ENCODE results near the gene SEL1L.

Gene SEL1L

DNA sequence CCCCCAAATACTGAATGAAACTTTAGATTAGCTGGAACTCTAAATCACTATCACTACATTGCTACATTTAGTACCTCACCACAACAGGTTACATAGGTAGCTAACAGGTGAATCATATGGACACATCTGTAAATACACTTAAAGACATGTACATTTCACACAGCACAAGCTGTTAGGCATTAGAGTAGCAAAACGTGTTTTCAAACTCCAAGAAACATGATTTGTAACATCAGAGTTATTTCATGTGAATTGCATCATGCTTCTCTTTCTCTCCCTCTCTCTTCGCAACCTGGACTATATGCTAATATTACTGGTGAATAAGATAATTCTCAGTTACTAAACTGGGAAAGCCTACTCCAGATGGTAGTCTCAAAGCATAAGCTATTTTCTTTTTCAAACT is 4.3 kb downstream of the SEL1L start:
- TF ChIP-seq, protein P1, sequence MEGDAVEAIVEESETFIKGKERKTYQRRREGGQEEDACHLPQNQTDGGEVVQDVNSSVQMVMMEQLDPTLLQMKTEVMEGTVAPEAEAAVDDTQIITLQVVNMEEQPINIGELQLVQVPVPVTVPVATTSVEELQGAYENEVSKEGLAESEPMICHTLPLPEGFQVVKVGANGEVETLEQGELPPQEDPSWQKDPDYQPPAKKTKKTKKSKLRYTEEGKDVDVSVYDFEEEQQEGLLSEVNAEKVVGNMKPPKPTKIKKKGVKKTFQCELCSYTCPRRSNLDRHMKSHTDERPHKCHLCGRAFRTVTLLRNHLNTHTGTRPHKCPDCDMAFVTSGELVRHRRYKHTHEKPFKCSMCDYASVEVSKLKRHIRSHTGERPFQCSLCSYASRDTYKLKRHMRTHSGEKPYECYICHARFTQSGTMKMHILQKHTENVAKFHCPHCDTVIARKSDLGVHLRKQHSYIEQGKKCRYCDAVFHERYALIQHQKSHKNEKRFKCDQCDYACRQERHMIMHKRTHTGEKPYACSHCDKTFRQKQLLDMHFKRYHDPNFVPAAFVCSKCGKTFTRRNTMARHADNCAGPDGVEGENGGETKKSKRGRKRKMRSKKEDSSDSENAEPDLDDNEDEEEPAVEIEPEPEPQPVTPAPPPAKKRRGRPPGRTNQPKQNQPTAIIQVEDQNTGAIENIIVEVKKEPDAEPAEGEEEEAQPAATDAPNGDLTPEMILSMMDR (IDR thresholded peaks at IDR 0.05; ENCODE audit: insufficient read depth, low read depth, low read length, missing control alignments), result no peak
- DNase-seq (ENCODE audit: low read depth), result peak; percentile 60
- H3K4me3 ChIP-seq (ENCODE audit: low read length), result no peak overlapping the region

DNA sequence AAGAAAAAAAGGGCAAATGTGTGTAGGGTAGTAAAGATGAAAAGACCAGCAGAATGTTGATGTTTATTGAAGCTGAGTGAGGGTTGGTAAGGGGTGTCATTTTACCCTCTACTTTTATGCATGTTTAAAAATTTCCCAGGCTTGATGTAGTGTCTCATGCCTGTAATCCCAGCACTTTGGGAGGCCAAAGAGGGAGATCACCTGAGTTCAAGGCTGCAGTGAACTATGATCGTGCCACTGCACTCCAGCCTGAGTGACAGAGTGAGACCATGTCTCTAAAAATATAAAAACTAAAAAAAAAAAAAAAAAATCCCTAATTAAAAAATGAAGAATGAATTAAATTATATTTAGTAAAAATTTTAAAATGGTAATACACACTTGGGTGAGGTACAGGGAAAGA is 8.5 kb downstream of the SEL1L start:
- no peak for DNase-seq (ENCODE audit: low read depth)
- no peak overlapping the region for H3K4me3 ChIP-seq (ENCODE audit: low read length)
- TF ChIP-seq, protein P1 (IDR thresholded peaks at IDR 0.05; ENCODE audit: insufficient read depth, low read depth, low read length, missing control alignments), result no peak

DNA sequence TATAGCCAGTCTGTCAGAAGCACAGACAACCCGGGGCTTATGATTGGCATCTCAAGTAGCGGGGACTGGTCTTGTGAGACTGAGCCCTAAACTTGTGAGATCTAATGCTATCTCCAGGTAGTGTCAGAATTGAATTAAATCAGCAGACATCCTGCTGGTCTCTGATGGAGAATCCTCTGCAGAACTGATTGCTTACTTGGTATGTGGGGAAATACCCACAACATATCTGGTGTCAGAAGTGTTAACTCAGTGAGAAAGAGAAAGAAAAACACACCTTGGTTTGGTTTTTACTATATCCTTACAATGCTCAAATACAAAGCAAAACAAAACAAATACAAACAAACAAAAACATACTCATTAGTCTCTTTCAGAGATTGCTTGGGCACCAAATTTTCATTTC is 10.0 kb downstream of the SEL1L start:
- TF ChIP-seq, protein P1 (IDR thresholded peaks at IDR 0.05; ENCODE audit: insufficient read depth, low read depth, low read length, missing control alignments), result no peak
- no peak for DNase-seq (ENCODE audit: low read depth)

DNA sequence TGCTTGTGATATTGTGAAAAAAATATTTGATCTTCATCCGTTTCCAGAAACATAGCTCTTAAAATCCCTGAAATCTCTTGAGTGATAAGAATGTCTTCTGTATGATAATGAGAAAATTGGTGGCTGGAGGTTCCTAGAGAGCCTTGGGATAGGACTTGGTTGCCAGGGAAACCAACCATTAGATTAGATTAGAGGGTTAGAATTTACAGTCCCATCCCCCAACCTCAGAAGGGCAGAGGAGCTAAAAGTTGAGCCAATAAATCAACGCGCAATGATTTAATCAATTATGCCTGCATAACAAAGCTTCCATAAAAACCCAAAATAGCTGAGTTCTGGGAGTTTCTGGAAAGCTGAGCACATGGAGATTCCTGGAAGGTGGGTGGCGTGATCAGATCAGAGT is 10.6 kb downstream of the SEL1L start:
- TF ChIP-seq, protein P1 (IDR thresholded peaks at IDR 0.05; ENCODE audit: insufficient read depth, low read depth, low read length, missing control alignments), result no peak
- H3K4me3 ChIP-seq (ENCODE audit: low read length), result no peak overlapping the region
- DNase-seq (ENCODE audit: low read depth), result no peak

More for the DNA sequence above, 10.0 kb downstream of the SEL1L start:
- no peak overlapping the region for H3K4me3 ChIP-seq (ENCODE audit: low read length)

DNA sequence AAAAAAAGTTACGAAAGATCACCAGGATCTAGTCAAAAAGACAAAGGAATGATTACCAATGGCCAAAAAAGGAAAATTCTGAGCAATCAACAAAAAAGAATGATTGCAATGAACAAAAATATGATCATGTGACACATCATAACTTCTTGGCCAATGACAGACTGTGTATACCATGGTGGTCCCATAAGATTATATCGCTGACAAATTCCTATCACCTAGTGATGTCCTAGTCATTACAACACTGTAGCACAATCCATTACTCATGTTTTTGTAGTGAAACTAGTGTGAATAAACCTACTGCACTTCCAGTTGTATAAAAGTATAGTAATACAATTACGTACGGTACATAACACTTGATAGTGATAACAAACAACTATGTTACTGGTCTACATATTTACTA is 12.3 kb downstream of the SEL1L start:
- DNase-seq (ENCODE audit: low read depth), result no peak
- TF ChIP-seq, protein P1 (IDR thresholded peaks at IDR 0.05; ENCODE audit: insufficient read depth, low read depth, low read length, missing control alignments), result no peak
- H3K4me3 ChIP-seq (ENCODE audit: low read length), result no peak overlapping the region

DNA sequence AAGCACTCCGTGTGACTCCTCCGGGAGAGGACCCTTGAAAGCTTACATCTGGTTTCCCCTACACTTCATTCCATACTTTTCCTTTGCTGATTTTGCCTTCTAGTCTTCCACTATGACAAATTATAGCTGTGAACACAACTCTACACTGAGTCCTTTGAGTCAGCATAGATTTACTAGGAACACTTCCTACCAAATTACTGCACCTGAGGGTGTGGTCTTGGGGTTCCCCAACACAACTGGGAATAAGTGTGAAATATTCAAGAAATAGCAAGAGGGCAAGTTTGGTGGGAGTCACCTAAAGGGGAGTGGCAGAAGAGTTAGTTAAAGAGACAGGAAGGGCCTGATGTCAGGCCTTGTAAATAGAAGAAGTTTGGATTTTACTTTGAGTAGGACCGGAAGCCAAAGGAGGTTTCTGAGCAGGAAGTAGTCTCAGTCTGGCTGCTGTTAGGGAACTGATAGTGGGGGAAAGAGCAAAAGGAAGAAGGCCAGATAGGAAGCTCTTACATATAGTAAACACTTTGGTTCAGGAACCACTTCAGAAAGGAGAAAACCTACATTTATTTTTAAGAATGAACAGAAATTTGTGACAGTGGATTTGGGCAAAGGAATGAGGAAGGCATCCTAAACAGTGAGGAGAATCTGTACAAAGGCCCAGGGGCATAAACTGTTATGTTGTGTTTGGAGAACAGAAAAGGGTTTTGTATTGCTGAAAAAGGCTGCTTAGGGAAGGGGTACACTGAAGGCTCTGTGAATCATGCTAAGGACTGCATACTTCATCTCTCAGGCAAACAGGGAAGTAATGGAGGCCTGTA is 14.2 kb downstream of the SEL1L start:
- TF ChIP-seq, protein P1 (IDR thresholded peaks at IDR 0.05; ENCODE audit: insufficient read depth, low read depth, low read length, missing control alignments), result no peak
- no peak for DNase-seq (ENCODE audit: low read depth)
- H3K4me3 ChIP-seq (ENCODE audit: low read length), result no peak overlapping the region
